Measurements from ENCODE around the gene SHBG. TPM values are rescaled to one million over a fixed set of nuclear protein-coding genes. Genes with fewer than 3 reads are reported as not detected.
A peak's percentile ranks its signal among the peaks of the same experiment; 100 is the strongest.

The SHBG gene
- total and polyA plus RNA-seq, 2 of the 8 experiments (the other 6 are each of a cell fraction or from before 2014, with no cell fraction given): 1.1 to 1.2 TPM

DNA sequence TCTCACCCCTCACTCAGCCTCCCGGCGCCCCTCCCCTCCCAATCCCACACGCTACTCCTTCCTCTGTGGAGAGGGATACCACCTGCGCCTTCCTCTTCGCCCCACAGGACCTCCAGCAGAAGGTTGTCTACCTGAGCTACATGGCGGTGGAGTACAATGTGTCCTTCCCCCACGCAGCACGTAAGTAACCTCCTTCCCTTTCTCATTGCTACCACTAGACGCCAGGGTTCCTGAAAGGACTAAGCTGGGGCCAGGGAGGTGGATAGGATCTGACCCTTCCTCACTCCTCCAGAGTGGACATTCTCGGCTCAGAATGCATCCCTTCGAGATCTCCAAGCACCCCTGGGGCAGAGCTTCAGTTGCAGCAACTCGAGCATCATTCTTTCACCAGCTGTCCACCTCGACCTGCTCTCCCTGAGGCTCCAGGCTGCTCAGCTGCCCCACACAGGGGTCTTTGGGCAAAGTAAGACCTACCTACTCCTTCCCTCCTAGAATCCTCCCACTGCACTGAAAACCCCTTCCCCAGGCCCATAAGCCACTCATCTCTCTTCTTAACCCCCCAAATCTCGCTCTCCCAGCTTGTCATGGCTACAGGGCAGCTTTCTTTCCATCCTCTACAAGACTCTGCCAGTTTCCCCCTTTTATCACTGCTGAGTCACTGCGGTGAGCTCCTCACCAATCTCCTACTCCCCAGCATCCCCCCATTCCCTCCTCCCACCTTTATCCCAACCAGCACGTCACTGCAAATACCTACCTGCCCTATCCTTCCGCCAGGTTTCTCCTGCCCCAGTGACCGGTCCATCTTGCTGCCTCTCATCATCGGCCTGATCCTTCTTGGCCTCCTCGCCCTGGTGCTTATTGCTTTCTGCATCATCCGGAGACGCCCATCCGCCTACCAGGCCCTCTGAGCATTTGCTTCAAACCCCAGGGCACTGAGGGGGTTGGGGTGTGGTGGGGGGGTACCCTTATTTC lies 49.0 kb upstream of the SHBG start:
- Histone ChIP-seq H3K79me1 (ENCODE audit: low read depth, low read length) (peaks cover 4% of the 10 kb centered on the region; the same call in 1 of the 2 replicates), H2BK12ac (ENCODE audit: low read depth, low read length) (peak overlapping the region; percentile 17; the same call in 1 of the 2 replicates), H2BK15ac (ENCODE audit: low read length) (no peak overlapping the region), H2BK120ac (replicated peaks; ENCODE audit: low read depth, low read length) (no peak overlapping the region), H3K27ac (ENCODE audit: low read depth, low read length) (no peak overlapping the region), H3K4ac (replicated peaks; ENCODE audit: insufficient read length, low read depth, low read length) (no peak overlapping the region), H4K8ac (ENCODE audit: extremely low read depth, insufficient read depth, low read length) (no peak overlapping the region; the same call in 1 of the 2 replicates), H2AK5ac (ENCODE audit: low read depth, low read length) (peak overlapping the region; percentile 88; the same call in 1 of the 2 replicates), H3K4me2 (ENCODE audit: insufficient read depth in 1 of 2, low read depth in 2 of 2, low read length in 2 of 2) (no peak overlapping the region), H3K14ac (ENCODE audit: insufficient read length) (no peak overlapping the region), H3K36me3 (ENCODE audit: control insufficient read depth in 2 of 4, insufficient read depth in 4 of 4, low read length in 3 of 4) (peaks cover 22 to 32% (median 27%) of the 10 kb centered on the region in 4 experiments), H3K18ac (ENCODE audit: extremely low read depth, low read length) (no peak overlapping the region), H3K23ac (ENCODE audit: insufficient read length) (no peak overlapping the region), H3K79me2 (ENCODE audit: control insufficient read depth in 1 of 2, insufficient read depth in 2 of 2, low read length in 2 of 2) (peaks cover 0 to 6% of the 10 kb centered on the region in 2 experiments; a peak in 1 of 4 replicates), H4K20me1 (replicated peaks in 1 of 2; ENCODE audit: control insufficient read depth in 1 of 2, insufficient read depth in 2 of 2, low read length in 2 of 2) (peaks cover 10 to 11% of the 10 kb centered on the region in 2 experiments), H2BK5ac (ENCODE audit: low read depth, low read length) (0 out of 2 replicates have a peak overlapping the region, but pooled peaks have one; percentile 44), H3K9ac (replicated peaks in 1 of 4; ENCODE audit: extremely low read depth in 1 of 4, low read depth in 3 of 4, low read length in 3 of 4) (no peak overlapping the region), H3K9me3 (ENCODE audit: insufficient read depth in 2 of 2, low read depth in 1 of 2, low read length in 1 of 2) (no peaks in the 10 kb centered on the region), H3K23me2 (ENCODE audit: low read depth, low read length) (peaks cover 11% of the 10 kb centered on the region; the same call in 1 of the 2 replicates), H3K27me3 (replicated peaks in 1 of 4; ENCODE audit: control insufficient read depth in 3 of 4, extremely low read depth in 1 of 4, insufficient read depth in 3 of 4, low read length in 3 of 4) (no peaks in the 10 kb centered on the region), H3K4me1 (replicated peaks in 1 of 4; ENCODE audit: control insufficient read depth in 3 of 4, insufficient read depth in 4 of 4, low read length in 3 of 4) (peaks cover 0 to 16% (median 5%) of the 10 kb centered on the region in 4 experiments; a peak in 5 of 7 replicates), H4K91ac (replicated peaks; ENCODE audit: insufficient read length, low read length) (peak overlapping the region; percentile 20), H3K56ac (replicated peaks; ENCODE audit: insufficient read length, low read depth, low read length) (no peak overlapping the region), H4K5ac (ENCODE audit: insufficient read length, low read depth, low read length) (no peak overlapping the region), H3K4me3 (ENCODE audit: extremely low read depth in 1 of 4, insufficient read depth in 2 of 4, low read depth in 3 of 4, low read length in 4 of 4) (no peak overlapping the region), H2AFZ (ENCODE audit: low read length) (no peak overlapping the region), H2BK20ac (ENCODE audit: low read length) (no peak overlapping the region)
- 91% methylated on average over 23 of the region's 23 CpGs; no CpG with 5 or more reads in 1 of the 2 experiments for WGBS, 2 experiments (ENCODE audit: extremely low coverage in 1 of 2, insufficient coverage in 1 of 2, insufficient read length in 1 of 2, insufficient replicate concordance in 2 of 2, low coverage in 1 of 2, low lambda C conversion rate in 2 of 2, missing lambda C conversion rate in 1 of 2)
- POLR2A ChIA-PET (ENCODE audit: partially characterized antibody): interaction anchor here (0.6 to 37.5 kb wide), 16 partner anchors 1 to 252 kb away, joined by 3 to 1144 read pairs (median 4); partner anchors contain the start of genes ATP1B2, CD68, FXR2 and MPDU1
- no peak for FAIRE-seq
- no peak for TF ChIP-seq SIX5 (IDR thresholded peaks at IDR 0.05; ENCODE audit: low read depth, low read length)
- 0 out of 3 replicates have a peak, but pooled peaks of 1 of the 2 experiments have one; percentile 10 for TF ChIP-seq POLR2A (IDR thresholded peaks at IDR 0.05; ENCODE audit: control extremely low read depth in 1 of 2, low read depth in 2 of 2, low read length in 2 of 2)
- DNase-seq (ENCODE audit: low read depth in 1 of 2, low spot score in 2 of 2): peak in 1 of 2 experiments; percentile 48
- CTCF ChIA-PET (ENCODE audit: partially characterized antibody): interaction anchor here (1.2 to 3.0 kb wide), 5 partner anchors 9 to 107 kb away, joined by 6 to 17 read pairs (median 11); partner anchors contain the start of genes SOX15, TP53 and WRAP53
